ENCODE data around the gene NELFE.

GRCh38 chr6:31956796-31957195 lies 2.0 kb downstream of the NELFE start:
- no peak for TF ChIP-seq CTCF (IDR thresholded peaks at IDR 0.05)
- TF ChIP-seq POLR2A (IDR thresholded peaks at IDR 0.05): no peak
